GM19455 (cell line): ENCODE results near the gene CERS1.

Source experiments
- ATAC-seq: cut with Tn5 transposase; IDR thresholded peaks from one replicate; pipeline ENCODE4 v1.9.1; 2021; ENCODE audit not compliant: unreplicated experiment

CERS1 gene

DNA sequence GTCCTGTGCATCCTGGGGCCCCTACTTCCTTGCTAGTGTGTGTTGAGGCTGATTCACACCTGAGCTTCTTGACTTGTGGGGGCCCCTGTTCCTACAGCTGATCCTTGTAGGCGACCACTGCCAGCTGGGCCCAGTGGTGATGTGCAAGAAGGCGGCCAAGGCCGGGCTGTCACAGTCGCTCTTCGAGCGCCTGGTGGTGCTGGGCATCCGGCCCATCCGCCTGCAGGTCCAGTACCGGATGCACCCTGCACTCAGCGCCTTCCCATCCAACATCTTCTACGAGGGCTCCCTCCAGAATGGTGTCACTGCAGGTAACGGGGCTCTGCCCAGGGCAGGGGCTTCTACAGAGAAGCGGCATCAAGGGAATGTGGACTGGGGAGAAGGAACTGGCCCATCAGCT, 38.7 kb downstream of the CERS1 start:
- no peak for ATAC-seq

GRCh38 chr19:18856385-18857126, 39.4 kb downstream of the CERS1 start:
- no peak for ATAC-seq

DNA sequence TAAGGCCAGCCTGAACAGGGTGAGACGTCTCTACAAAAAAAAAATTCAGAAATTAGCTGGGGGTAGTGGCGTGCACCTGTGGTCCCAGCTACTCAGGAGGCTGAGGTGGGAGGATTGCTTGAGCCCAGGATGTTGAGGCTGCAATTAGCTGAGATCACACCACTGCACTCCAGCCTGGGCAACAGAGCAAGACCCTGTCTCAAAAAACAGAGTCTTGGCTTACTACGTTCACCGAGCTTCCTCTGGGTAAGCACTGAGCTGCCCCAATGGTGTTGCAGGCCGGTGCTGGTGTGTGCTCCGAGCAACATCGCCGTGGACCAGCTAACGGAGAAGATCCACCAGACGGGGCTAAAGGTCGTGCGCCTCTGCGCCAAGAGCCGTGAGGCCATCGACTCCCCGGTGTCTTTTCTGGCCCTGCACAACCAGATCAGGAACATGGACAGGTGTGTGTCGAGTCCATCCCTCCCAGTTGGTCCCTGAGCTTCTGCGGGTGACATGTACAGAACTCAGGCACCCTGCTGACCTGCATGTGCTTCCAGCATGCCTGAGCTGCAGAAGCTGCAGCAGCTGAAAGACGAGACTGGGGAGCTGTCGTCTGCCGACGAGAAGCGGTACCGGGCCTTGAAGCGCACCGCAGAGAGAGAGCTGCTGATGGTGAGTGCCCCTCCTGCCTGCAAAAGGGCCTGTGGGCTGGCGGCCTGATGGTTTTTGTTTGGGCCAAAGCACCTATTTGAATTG, 40.1 kb downstream of the CERS1 start:
- ATAC-seq: no peak

- no peak for ATAC-seq
These were observed 41.0 kb downstream of the CERS1 start for GRCh38 chr19:18854982-18855381.

DNA sequence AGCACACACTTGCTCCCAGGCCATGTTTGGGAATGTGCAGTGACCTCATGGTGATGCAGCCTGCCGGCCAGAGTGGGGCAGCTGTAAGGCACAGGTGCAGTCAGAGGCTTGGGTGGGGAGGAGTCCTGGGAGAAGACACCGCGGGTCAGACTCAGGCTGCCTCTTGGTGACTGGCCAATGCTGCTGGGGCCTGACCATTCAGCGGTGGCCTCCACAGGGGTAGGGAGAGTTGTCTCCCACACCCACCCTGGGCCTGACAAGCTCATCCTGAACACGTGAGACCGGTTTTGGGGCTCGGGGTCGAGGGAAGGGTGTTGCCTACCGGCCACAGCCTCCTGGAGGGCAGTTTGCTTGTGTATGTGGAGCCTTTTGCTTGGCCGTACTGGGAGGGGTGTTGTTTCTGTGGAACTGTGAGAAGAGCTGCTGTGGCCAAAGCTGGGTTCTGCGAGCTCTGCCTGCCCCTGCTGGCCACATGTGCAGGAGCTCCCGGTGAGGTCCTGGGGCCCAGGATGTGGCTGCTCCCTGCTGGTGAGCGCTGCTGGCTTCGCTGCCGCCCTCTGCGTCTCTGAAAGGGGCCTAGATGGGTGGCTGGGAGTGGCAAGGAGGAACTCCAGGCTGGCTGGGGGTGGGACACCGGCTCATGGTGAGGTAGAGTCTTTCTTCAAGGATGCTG, 42.1 kb downstream of the CERS1 start:
- no peak for ATAC-seq

DNA sequence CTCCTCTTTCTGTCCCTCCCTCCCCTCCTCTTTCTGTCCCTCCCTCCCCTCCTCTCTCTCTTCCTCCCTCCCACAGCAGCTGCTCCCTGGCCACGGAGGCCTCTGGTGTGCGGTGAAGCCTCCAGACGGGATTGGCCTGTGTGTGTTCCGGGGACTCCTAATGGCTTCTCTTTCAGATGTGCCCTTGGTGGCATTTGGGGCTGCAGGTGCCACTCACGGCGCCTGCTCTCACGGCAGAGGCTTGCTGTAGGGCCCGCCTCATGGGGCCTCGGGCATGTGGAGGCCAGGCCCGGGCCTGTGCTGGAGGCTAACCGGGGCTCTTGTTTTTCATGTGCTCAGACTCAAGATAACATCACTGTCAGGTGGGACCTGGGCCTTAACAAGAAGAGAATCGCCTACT, 43.3 kb downstream of the CERS1 start:
- ATAC-seq: no peak

DNA sequence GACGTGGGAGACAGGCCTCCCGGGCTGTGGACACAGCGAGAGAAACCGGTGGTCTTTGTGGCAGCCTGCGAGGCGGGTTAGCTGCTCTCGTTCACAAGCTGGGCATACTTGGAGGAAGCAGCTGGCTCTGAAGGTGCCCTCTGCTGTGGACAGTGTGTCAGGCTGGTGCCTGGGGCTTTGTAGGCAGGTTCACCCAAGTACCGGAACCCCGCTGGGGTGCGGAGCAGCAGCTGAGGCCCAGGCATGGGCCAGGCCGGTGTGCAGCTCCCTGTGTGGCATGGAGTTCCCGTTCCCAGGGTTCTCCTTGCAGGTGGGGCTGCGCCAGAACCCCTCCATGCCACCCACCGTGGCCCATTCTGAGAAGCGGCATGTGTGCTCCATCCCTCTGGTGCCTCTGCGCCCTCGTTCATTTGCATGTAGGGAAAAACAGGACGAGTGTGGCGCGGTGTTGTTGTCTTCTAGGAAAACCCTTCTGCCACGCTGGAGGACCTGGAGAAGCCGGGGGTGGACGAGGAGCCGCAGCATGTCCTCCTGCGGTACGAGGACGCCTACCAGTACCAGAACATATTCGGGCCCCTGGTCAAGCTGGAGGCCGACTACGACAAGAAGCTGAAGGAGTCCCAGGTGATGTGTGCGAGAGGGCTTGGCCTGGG, 44.2 kb downstream of the CERS1 start:
- no peak for ATAC-seq

GRCh38 chr19:18850471-18851375, 45.2 kb downstream of the CERS1 start:
- no peak for ATAC-seq

DNA sequence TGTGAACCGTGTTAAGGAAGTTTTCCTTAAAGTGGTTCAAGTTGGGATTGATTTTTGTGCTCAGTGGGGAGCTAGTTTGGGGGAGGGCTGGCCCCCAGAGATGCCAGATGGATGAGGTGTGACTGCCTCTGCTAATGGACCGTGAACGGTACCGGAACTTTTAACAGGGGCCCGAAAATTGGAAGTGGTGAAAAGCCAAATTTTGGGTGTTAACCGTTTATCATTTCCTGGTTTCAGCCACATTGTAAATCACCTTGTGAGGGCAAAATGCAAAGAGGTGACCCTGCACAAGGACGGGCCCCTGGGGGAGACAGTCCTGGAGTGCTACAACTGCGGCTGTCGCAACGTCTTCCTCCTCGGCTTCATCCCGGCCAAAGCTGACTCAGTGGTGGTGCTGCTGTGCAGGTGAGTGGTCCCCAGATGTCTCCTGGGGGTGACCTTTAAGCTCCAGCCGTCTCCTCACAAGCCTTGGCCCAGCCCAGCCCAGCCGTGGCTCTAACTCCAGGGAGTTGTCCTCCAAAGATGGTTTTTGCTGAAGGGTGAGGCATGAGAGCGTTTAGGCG, 46.0 kb downstream of the CERS1 start:
- ATAC-seq: no peak

GRCh38 chr19:18848878-18849661, 46.9 kb downstream of the CERS1 start:
- ATAC-seq: no peak

GRCh38 chr19:18847549-18848463, 48.2 kb downstream of the CERS1 start:
- ATAC-seq: no peak

- no peak for ATAC-seq
These were observed 49.0 kb downstream of the CERS1 start for GRCh38 chr19:18846862-18847548.

DNA sequence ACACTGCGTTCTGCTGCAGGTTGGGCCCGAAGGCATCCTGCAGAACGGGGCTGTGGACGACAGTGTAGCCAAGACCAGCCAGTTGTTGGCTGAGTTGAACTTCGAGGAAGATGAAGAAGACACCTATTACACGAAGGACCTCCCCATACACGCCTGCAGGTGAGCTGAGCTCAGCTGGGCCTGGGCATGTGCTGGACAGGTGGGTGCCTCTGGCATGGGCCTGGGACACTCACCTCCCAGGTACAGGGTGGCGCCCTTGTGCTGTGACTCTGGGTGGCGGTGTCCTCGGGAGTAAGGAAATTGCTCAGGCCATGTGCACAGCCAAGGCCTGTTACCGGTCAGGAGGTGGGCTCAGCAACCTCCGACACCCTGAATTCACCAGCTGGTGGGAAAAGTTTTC, 50.0 kb downstream of the CERS1 start:
- no peak for ATAC-seq

DNA sequence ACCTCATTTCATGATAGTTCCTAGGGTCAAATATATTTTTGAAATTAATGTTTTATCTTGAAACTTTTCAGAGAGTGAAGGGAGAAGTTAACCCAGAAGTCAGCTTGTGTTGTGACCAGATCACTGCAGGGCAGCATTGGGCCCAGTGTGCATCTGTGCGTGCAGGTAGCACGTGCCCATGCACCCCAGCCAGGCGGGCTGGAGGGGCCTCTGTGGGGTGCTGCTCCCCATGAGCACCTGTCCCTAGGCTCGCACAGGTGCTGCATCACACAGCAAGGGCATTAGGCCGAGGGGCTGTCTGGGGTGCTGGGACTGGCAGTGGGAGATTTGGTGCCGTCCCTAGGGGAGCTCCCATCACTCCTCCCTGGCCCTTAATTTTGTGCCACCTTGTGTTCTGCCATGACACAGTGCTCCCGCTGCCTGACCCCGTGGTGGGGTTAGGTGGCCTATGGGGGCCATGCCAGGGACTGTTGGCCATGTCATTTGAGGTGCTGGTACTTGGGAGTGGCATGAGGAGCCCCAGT, 51.1 kb downstream of the CERS1 start:
- ATAC-seq: no peak

GRCh38 chr19:18843960-18844359, 52.0 kb downstream of the CERS1 start:
- ATAC-seq: no peak

- no peak for ATAC-seq
These were observed 53.8 kb downstream of the CERS1 start for GRCh38 chr19:18842166-18842565.

DNA sequence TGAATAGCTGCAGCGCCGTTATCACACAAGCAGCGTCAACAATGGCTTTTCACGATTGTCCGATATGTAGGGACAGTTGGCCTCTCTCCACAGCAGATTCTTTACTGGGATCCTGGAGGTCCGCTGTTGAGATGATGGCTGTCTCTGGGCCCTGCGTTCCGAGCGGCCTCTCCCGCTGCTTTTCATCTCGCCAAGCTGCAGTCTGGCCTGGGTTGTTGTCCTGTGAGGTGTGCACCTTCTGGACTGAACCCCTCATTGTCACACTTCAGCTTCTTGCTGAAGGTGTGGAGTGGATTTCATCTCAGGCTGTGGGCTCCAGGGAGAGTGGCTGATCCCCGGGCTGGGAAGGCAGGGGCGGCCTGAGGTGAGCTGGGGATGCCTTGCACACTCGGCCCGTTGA, 54.6 kb downstream of the CERS1 start:
- ATAC-seq: no peak
